ENCODE data around the gene BORCS8. TPM values are rescaled to one million over a fixed set of nuclear protein-coding genes. Genes with fewer than 3 reads are reported as not detected.

BORCS8 gene
- total RNA-seq, 1 donor from 2014 or later: 28.0 TPM

GRCh38 chr19:19169236-19170052 lies 22.5 kb downstream of the BORCS8 start:
- DNase-seq (ENCODE audit: low read depth, low spot score): no peak
- Mint-ChIP-seq H3K9me3 (no peaks in the 10 kb centered on the region), H3K4me1 (peaks cover 17% of the 10 kb centered on the region), H3K27ac (ENCODE audit: unreplicated experiment) (no peak overlapping the region), H3K27me3 (ENCODE audit: low read depth) (peaks cover 22% of the 10 kb centered on the region), H3K4me3 (peak overlapping the region; percentile 62), H3K36me3 (ENCODE audit: low read depth) (no peaks in the 10 kb centered on the region)
- no peak for TF ChIP-seq CTCF (conservative IDR thresholded peaks at IDR 0.05)

- Mint-ChIP-seq H3K36me3 (ENCODE audit: low read depth) (no peaks in the 10 kb centered on the region), H3K9me3 (no peaks in the 10 kb centered on the region), H3K4me1 (peaks cover 17% of the 10 kb centered on the region), H3K27me3 (ENCODE audit: low read depth) (peaks cover 22% of the 10 kb centered on the region), H3K4me3 (no peak overlapping the region), H3K27ac (ENCODE audit: unreplicated experiment) (no peak overlapping the region)
- no peak for TF ChIP-seq CTCF (conservative IDR thresholded peaks at IDR 0.05)
- DNase-seq (ENCODE audit: low read depth, low spot score): no peak
Measured at GRCh38 chr19:19167612-19168011, 24.3 kb downstream of the BORCS8 start.

- Mint-ChIP-seq H3K27me3 (ENCODE audit: low read depth) (peaks cover 12% of the 10 kb centered on the region), H3K4me3 (no peak overlapping the region), H3K36me3 (ENCODE audit: low read depth) (no peaks in the 10 kb centered on the region), H3K27ac (ENCODE audit: unreplicated experiment) (no peak overlapping the region), H3K4me1 (peaks cover 9% of the 10 kb centered on the region), H3K9me3 (no peaks in the 10 kb centered on the region)
- no peak for DNase-seq (ENCODE audit: low read depth, low spot score)
- no peak for TF ChIP-seq CTCF (conservative IDR thresholded peaks at IDR 0.05)
Measured at GRCh38 chr19:19165396-19165795, 26.6 kb downstream of the BORCS8 start.

GRCh38 chr19:19162495-19162894 lies 29.5 kb downstream of the BORCS8 start:
- Mint-ChIP-seq H3K4me1 (no peaks in the 10 kb centered on the region), H3K9me3 (no peaks in the 10 kb centered on the region), H3K27me3 (ENCODE audit: low read depth) (no peaks in the 10 kb centered on the region), H3K27ac (ENCODE audit: unreplicated experiment) (no peak overlapping the region), H3K36me3 (ENCODE audit: low read depth) (no peaks in the 10 kb centered on the region), H3K4me3 (no peak overlapping the region)
- TF ChIP-seq CTCF (conservative IDR thresholded peaks at IDR 0.05): no peak
- no peak for DNase-seq (ENCODE audit: low read depth, low spot score)

GRCh38 chr19:19160461-19161035 lies 31.4 kb downstream of the BORCS8 start:
- Mint-ChIP-seq H3K4me1 (no peaks in the 10 kb centered on the region), H3K4me3 (no peak overlapping the region), H3K27me3 (ENCODE audit: low read depth) (no peaks in the 10 kb centered on the region), H3K9me3 (no peaks in the 10 kb centered on the region), H3K27ac (ENCODE audit: unreplicated experiment) (no peak overlapping the region), H3K36me3 (ENCODE audit: low read depth) (no peaks in the 10 kb centered on the region)
- TF ChIP-seq CTCF (conservative IDR thresholded peaks at IDR 0.05): no peak
- DNase-seq (ENCODE audit: low read depth, low spot score): no peak
